Testis (tissue), 3 donors: ENCODE results near the gene CFAP77. TPM values are rescaled to one million over a fixed set of nuclear protein-coding genes. Genes with fewer than 3 reads are reported as not detected.

Experiments used
- DNase-seq: peaks from one replicate; pipeline ENCODE4 v3.0.0-alpha.2; 2019
- H3K27ac ChIP-seq, 2 donors: fragments of 200-600 bp; sonication (generic); one replicate each; pipeline ENCODE4 v1.5.1; 2019
- H3K27me3 ChIP-seq: fragments of 200-600 bp; sonication (generic); one replicate; pipeline ENCODE4 v1.5.1; 2019
- H3K36me3 ChIP-seq: fragments of 200-600 bp; sonication (generic); one replicate; pipeline ENCODE4 v1.5.1; 2017; ENCODE audit warnings: low read depth; ENCODE audit errors: missing control alignments
- H3K4me1 ChIP-seq: fragments of 200-600 bp; sonication (generic); one replicate; pipeline ENCODE4 v1.5.1; 2019
- H3K4me3 ChIP-seq, 2 donors: fragments of 200-600 bp; sonication (generic); one replicate each; pipeline ENCODE4 v1.5.1; 2017 to 2019
- H3K9me3 ChIP-seq: fragments of 200-600 bp; sonication (generic); one replicate; pipeline ENCODE4 v1.5.1; 2017
- POLR2A ChIP-seq: fragments of 450-650 bp; IDR thresholded peaks from one replicate; pipeline ENCODE4 v1.6.1; 2017; ENCODE audit warnings: antibody characterized with exemption, mild to moderate bottlenecking, moderate library complexity
- WGBS, 2 donors: methylation state at CpG; one replicate each; pipeline ENCODE4 v1.1.5; 2018; 5-methylcytosine and 5-hydroxymethylcytosine counted together
- intact Hi-C: fragments of 100-400 bp; cut with DNase I; formaldehyde crosslinking; loops from one replicate; pipeline ENCODE4 v1.15.1; 2023; ENCODE audit warnings: low total_unique reads
- polyA plus RNA-seq: library from polyadenylated mRNA; stranded (reverse); fragments of 350-450 nt; fragmentation: Illumina TruSeq; extraction: RNeasy Lipid Tissue Mini Kit (QIAGEN cat#74804); gene quantifications from one replicate; pipeline ENCODE4 v1.2.3, GENCODE V29; 2014; ENCODE audit warnings: low read depth, low replicate concordance; ENCODE audit not compliant: insufficient read depth
- total RNA-seq, 2 donors: library from RNA; depleted of rRNA; stranded (reverse); fragments of >200 nt; gene quantifications; one replicate each; pipeline ENCODE4 v1.2.3, GENCODE V29; 2016
- TF ChIP-seq, protein P1 (sequence below), 3 experiments: fragments of 450-650 bp in 2 of 3; fragments of 200-600 bp in 1 of 3; sonication (generic) in 1 of 3; IDR thresholded peaks; one replicate each; pipeline ENCODE4 v1.5.1; 2016 to 2019; ENCODE audit warnings: antibody characterized with exemption in 3 of 3, mild to moderate bottlenecking in 2 of 3, moderate library complexity in 1 of 3

Gene CFAP77
- total and polyA plus RNA-seq, 3 donors from 2014 or later, result 13.6 to 36.2 (median 20.9) TPM

DNA sequence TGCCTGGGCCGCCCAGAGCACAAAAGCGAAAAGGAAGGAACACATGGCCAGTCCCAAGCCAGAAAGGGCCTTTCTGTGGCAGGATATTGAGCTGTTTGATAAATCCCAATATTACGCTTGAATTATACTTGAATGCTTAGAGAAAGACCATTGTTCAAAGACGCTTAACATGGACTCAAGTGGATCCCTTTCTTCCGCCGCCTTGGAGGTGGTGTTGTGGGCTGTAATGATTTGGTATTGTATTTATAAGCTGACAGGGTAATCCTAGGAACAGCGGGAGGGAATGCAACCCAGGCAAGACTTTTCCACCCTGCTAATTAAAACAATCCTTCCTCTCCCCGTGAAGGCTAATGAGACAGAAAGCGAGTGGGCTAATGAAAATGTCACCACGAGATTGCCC, 24.9 kb downstream of the CFAP77 start:
- H3K9me3 ChIP-seq, result no peaks in the 10 kb centered on the region
- TF ChIP-seq, protein P1, sequence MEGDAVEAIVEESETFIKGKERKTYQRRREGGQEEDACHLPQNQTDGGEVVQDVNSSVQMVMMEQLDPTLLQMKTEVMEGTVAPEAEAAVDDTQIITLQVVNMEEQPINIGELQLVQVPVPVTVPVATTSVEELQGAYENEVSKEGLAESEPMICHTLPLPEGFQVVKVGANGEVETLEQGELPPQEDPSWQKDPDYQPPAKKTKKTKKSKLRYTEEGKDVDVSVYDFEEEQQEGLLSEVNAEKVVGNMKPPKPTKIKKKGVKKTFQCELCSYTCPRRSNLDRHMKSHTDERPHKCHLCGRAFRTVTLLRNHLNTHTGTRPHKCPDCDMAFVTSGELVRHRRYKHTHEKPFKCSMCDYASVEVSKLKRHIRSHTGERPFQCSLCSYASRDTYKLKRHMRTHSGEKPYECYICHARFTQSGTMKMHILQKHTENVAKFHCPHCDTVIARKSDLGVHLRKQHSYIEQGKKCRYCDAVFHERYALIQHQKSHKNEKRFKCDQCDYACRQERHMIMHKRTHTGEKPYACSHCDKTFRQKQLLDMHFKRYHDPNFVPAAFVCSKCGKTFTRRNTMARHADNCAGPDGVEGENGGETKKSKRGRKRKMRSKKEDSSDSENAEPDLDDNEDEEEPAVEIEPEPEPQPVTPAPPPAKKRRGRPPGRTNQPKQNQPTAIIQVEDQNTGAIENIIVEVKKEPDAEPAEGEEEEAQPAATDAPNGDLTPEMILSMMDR (IDR thresholded peaks at IDR 0.05), result no peak
- TF ChIP-seq POLR2A, result no peak
- H3K4me1 ChIP-seq, result no peaks in the 10 kb centered on the region
- intact Hi-C loops, result no loop called here
- H3K27me3 ChIP-seq, result no peaks in the 10 kb centered on the region
- no peak for DNase-seq
- H3K36me3 ChIP-seq, result no peaks in the 10 kb centered on the region
- WGBS, 2 donors, result 66 to 67% methylated on average over 10 of the region's 10 CpGs
- no peak overlapping the region for H3K4me3 ChIP-seq
- no peak overlapping the region for H3K27ac ChIP-seq

DNA sequence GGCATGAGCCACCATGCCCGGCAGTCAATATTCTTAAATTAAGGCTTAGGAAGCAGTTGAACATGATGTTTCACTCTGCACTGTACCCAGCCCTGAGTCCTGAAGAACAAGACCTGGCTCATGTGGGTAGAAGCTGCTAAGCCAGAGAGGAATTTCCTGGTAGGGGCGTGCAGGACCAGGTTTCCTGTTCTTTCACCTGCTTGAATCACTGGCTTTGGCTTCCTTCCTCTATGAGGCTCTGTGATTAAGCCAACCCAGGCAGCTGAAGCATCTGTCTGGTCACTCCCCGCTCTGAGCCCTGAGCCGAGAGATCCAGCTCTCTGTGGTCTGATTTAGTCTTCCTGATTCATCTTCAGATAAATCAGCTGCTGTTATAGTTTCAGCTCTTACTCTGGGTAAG, 29.1 kb downstream of the CFAP77 start:
- no peaks in the 10 kb centered on the region for H3K27me3 ChIP-seq
- 92 to 96% methylated on average over 4 of the region's 4 CpGs for WGBS, 2 donors
- TF ChIP-seq, protein P1 (IDR thresholded peaks at IDR 0.05), result no peak
- TF ChIP-seq POLR2A, result no peak
- H3K9me3 ChIP-seq, result no peaks in the 10 kb centered on the region
- no peaks in the 10 kb centered on the region for H3K36me3 ChIP-seq
- intact Hi-C loops, result no loop called here
- no peak overlapping the region for H3K4me3 ChIP-seq
- no peaks in the 10 kb centered on the region for H3K4me1 ChIP-seq
- no peak overlapping the region for H3K27ac ChIP-seq
- no peak for DNase-seq

DNA sequence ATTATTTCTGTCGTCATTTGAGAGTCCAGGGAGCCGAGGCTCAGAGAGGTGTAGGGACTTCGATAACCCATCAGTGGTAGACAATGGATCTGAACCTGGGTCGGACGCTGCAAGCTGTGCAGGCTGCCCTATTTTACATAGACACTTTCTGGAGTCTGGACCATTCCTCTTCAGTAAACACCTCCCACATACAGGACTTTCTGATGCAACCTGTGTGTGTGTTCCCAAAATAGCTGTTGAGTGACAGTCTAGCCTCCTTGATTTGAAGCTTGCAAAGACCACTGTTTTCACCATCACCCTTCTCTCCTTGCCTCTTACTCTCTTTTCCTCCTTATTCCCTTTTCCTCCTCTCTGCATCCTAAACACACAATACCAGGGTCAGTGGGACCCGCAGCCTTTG, 30.7 kb downstream of the CFAP77 start:
- intact Hi-C loops, result no loop called here
- no peak overlapping the region for H3K4me3 ChIP-seq
- no peak for TF ChIP-seq POLR2A
- TF ChIP-seq, protein P1 (IDR thresholded peaks at IDR 0.05), result no peak
- H3K27me3 ChIP-seq, result no peaks in the 10 kb centered on the region
- no peaks in the 10 kb centered on the region for H3K4me1 ChIP-seq
- 79 to 80% methylated on average over 6 of the region's 6 CpGs for WGBS, 2 donors
- no peaks in the 10 kb centered on the region for H3K9me3 ChIP-seq
- DNase-seq, result no peak
- H3K36me3 ChIP-seq, result no peaks in the 10 kb centered on the region
- H3K27ac ChIP-seq, result no peak overlapping the region

DNA sequence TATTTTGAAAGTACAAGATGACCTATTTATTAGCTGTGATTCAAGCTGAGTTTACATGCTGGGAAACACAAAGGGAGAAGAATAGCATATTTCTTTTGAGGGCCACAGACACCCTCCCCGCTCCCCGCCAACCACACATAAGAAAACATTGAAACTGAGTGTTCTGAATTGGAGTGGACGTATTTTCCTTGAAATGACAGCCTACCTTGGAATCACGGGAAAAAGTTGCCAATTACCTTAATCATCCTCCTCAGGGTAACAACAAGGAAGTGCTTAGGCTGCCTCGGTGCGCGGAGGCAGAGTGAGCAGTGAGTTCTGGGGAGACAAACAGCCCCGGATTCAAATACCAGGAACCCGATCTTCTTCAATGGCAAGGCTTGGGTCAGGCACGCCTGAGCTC, 31.4 kb downstream of the CFAP77 start:
- 49 to 54% methylated on average over 8 to 10 of the region's 10 CpGs for WGBS, 2 donors
- Histone ChIP-seq H3K27ac (no peak overlapping the region), H3K9me3 (no peaks in the 10 kb centered on the region), H3K27me3 (no peaks in the 10 kb centered on the region), H3K4me3 (no peak overlapping the region), H3K36me3 (no peaks in the 10 kb centered on the region), H3K4me1 (no peaks in the 10 kb centered on the region)
- intact Hi-C loops, result no loop called here
- TF ChIP-seq, protein P1 (IDR thresholded peaks at IDR 0.05), result no peak
- DNase-seq, result no peak

DNA sequence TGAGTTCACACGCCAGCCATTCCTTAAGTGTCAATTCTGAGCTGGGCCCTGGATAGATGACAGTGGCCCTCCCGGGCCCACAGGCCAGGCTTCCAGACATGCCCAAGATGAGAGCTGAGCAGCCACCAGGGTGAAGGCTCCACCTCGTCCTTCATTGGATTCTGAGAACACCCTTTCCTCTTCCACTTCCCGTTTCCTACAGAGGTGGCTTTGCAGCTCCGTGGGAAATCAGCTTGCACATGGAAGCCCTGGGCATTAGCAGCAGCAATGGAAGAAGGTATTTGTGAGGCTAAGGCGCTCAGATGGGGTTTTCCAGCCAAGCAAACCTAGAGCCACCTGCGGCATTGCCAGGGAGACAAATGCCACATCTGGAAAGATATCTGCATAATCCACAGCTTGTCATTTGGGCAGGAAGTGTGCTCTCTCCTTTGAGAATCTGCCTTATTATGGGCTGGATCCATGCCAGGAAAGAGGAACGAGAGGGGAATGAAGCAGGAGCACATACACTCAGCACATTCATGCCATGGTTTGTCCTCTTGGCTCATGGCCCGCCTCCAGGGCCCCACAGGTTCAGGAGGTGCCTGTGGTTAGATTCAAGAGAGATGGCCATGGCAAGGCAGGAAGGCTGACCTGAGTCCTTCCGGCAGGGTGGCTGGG, 34.1 kb downstream of the CFAP77 start:
- no peaks in the 10 kb centered on the region for H3K36me3 ChIP-seq
- no peaks in the 10 kb centered on the region for H3K9me3 ChIP-seq
- no peak for DNase-seq
- H3K4me1 ChIP-seq, result no peaks in the 10 kb centered on the region
- intact Hi-C loops, result no loop called here
- TF ChIP-seq POLR2A, result no peak
- TF ChIP-seq, protein P1 (IDR thresholded peaks at IDR 0.05), result no peak
- no peak overlapping the region for H3K4me3 ChIP-seq
- WGBS, 2 donors, result 63 to 66% methylated on average over 8 to 10 of the region's 10 CpGs
- H3K27me3 ChIP-seq, result no peaks in the 10 kb centered on the region
- H3K27ac ChIP-seq, result no peak overlapping the region
